NK-92 (cell line): ENCODE data around the gene ADCYAP1.

Experiments used
- DNase-seq: peaks from one replicate; lab custom pipeline; 2025; ENCODE audit not compliant: unreplicated experiment; lab: John Stamatoyannopoulos, UW

The ADCYAP1 gene

GRCh38 chr18:959854-960253 lies 55.2 kb downstream of the ADCYAP1 start:
- no peak for DNase-seq
